Measurements from ENCODE around the gene ART4.

Gene ART4

DNA sequence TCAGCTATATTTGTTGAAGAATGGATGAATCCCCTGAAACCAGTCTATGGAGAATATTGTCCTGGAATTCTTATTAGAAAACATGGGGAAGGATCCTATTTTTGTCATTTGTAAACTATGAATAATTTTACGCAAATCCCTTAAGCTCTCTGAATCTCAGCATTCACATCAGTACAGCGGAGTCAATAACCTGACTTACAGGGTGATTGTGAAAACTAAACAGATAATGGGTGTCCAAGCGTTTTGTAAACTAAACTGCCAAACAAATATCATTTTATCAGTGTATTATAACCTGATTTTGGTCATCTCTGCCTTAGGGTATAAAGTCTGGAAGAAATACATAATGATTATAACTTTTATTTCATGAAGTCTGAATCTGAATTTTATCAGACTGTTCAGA lies 10.0 kb downstream of the ART4 start:
- H3K9me3 ChIP-seq = no peaks in the 10 kb centered on the region
- TF ChIP-seq, protein P1, sequence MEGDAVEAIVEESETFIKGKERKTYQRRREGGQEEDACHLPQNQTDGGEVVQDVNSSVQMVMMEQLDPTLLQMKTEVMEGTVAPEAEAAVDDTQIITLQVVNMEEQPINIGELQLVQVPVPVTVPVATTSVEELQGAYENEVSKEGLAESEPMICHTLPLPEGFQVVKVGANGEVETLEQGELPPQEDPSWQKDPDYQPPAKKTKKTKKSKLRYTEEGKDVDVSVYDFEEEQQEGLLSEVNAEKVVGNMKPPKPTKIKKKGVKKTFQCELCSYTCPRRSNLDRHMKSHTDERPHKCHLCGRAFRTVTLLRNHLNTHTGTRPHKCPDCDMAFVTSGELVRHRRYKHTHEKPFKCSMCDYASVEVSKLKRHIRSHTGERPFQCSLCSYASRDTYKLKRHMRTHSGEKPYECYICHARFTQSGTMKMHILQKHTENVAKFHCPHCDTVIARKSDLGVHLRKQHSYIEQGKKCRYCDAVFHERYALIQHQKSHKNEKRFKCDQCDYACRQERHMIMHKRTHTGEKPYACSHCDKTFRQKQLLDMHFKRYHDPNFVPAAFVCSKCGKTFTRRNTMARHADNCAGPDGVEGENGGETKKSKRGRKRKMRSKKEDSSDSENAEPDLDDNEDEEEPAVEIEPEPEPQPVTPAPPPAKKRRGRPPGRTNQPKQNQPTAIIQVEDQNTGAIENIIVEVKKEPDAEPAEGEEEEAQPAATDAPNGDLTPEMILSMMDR (IDR thresholded peaks at IDR 0.05; ENCODE audit: low read depth, low read length) = no peak
- no peaks in the 10 kb centered on the region for H3K36me3 ChIP-seq
- peaks cover 28% of the 10 kb centered on the region for H3K4me1 ChIP-seq
- no peak for DNase-seq
- H3K4me3 ChIP-seq (ENCODE audit: low read depth, low read length) = no peak overlapping the region
- no peaks in the 10 kb centered on the region for H3K27me3 ChIP-seq

DNA sequence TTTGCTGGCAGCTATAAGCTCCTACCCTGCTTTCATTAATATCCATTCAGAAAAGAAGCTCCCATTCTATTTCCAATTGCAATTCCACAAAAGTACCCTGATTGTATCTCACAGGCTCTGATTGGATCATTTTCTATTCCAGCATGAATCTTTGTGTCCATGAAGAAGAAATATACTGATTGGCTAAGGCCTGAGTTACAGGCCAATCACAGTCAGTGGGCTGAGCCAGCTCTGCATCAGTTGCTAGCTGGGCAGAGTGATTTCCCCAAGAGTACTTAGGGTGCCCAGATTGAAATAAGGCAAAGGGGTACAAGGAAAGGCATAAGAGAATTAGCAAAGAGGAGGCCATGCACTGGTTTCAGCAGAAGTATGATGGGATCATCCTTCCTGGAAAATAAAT lies 14.4 kb downstream of the ART4 start:
- peak; percentile 26 for DNase-seq
- TF ChIP-seq, protein P1 (IDR thresholded peaks at IDR 0.05; ENCODE audit: low read depth, low read length) = no peak
- no peak overlapping the region for H3K4me3 ChIP-seq (ENCODE audit: low read depth, low read length)
- no peaks in the 10 kb centered on the region for H3K9me3 ChIP-seq
- H3K36me3 ChIP-seq = no peaks in the 10 kb centered on the region
- no peaks in the 10 kb centered on the region for H3K27me3 ChIP-seq
- peaks cover 9% of the 10 kb centered on the region for H3K4me1 ChIP-seq

DNA sequence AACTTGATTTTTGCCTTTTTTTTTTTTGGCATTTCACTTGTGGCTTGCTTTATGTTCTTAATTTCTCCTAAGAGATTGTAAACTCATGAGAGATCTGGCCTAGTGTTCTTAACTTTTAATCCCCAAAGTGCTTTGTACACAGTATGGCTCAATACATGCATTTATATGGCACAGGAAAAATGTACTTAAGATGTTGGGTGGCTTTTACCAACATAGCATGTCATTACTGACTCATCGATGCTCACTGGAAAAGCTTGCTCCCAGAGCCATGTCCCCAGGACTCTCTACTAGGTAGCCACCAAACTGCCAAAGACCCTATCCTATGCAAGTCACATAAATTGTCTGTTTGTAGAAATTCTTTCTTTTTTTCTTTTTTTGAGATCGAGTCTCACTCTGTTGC lies 16.3 kb downstream of the ART4 start:
- no peaks in the 10 kb centered on the region for H3K36me3 ChIP-seq
- no peaks in the 10 kb centered on the region for H3K9me3 ChIP-seq
- H3K4me3 ChIP-seq (ENCODE audit: low read depth, low read length) = no peak overlapping the region
- no peak for DNase-seq
- no peaks in the 10 kb centered on the region for H3K27me3 ChIP-seq
- H3K4me1 ChIP-seq = no peaks in the 10 kb centered on the region; the same call in 1 of the 2 replicates
- TF ChIP-seq, protein P1 (IDR thresholded peaks at IDR 0.05; ENCODE audit: low read depth, low read length) = no peak

DNA sequence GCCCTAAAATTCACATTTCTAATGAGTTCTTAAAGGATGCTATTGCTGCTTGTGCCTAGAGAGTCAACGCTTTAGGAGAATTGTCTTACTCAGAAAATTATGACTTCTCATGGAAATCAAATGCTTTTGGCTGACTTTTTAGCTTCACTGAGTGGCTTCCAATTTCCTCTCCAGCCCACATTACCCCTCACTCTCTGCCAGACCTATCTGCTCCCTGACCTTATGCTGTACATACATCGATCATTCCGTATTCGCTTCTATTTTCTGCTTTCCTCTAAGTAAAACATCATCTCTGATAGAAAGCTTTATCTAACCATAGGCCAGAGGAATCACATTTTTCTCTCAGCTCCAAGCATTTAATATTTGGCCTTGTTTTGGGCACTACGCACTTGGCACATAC lies 16.8 kb downstream of the ART4 start:
- Histone ChIP-seq H3K36me3 (no peaks in the 10 kb centered on the region), H3K4me1 (no peaks in the 10 kb centered on the region; the same call in 1 of the 2 replicates), H3K4me3 (ENCODE audit: low read depth, low read length) (no peak overlapping the region), H3K27me3 (no peaks in the 10 kb centered on the region), H3K9me3 (no peaks in the 10 kb centered on the region)
- TF ChIP-seq, protein P1 (IDR thresholded peaks at IDR 0.05; ENCODE audit: low read depth, low read length) = no peak
- DNase-seq = no peak

DNA sequence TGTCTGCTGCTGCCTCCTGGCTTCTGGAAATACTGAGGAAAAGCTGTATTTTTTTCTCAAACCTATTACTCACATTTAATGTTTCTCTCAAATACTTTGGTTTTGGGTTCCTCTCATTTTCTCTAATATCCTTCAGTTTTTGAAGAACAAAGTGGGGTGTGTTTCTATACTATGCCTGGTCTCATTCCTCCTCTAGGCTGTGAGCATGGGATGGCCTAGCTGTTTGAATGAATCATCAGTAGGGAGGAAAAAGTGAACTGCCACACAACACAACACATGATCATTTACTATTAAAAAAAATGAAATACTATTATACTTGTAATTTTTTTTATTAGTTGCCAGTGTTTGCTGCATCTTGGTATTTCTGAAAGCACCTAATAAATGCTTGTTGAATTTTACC lies 18.1 kb downstream of the ART4 start:
- no peaks in the 10 kb centered on the region for H3K9me3 ChIP-seq
- no peak overlapping the region for H3K4me3 ChIP-seq (ENCODE audit: low read depth, low read length)
- H3K4me1 ChIP-seq = no peaks in the 10 kb centered on the region; the same call in 1 of the 2 replicates
- TF ChIP-seq, protein P1 (IDR thresholded peaks at IDR 0.05; ENCODE audit: low read depth, low read length) = no peak
- H3K36me3 ChIP-seq = no peaks in the 10 kb centered on the region
- no peak for DNase-seq
- no peaks in the 10 kb centered on the region for H3K27me3 ChIP-seq

DNA sequence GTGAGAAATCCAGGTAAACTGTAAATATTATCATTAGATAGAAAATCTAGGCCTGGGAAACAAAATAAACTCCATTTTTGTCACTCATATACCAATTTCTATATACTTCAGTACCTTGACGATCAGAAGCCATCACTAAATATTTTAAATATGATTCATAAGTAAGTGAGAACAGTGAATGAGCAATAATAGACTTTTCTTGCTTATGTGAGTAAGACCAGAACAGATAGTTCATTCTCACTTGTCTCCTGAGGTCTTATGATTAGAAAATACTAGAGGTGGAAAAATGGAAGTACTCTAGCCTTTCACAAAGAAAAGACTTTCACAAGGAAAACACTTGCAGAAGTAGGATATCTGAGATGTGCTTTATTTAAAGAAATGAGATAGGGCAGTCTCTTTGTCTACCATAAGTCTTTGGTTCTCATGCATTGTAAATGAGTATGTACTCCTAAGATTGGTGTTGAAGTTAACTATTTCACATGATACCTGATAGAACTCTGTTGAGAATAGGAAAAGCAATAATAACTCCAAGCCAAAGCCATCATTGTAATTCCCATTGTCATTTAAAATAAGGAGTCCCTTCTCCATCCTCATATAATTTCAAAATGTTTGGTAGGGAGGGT lies 19.2 kb downstream of the ART4 start:
- Histone ChIP-seq H3K9me3 (no peaks in the 10 kb centered on the region), H3K27me3 (no peaks in the 10 kb centered on the region), H3K4me1 (no peaks in the 10 kb centered on the region; the same call in 1 of the 2 replicates), H3K4me3 (ENCODE audit: low read depth, low read length) (no peak overlapping the region), H3K36me3 (no peaks in the 10 kb centered on the region)
- TF ChIP-seq, protein P1 (IDR thresholded peaks at IDR 0.05; ENCODE audit: low read depth, low read length) = no peak
- no peak for DNase-seq

Data from BE2C (cell line).